Left renal pelvis (tissue), 4 donors: Measurements from ENCODE around the gene SWAP70. TPM values are rescaled to one million over a fixed set of nuclear protein-coding genes. Genes with fewer than 3 reads are reported as not detected.
"Not testable (repeated sequence)": the region's sequence is repeated elsewhere in the genome, so short reads cannot be mapped to it uniquely, and the experiment has no call there.

Source experiments
- DNase-seq, 4 donors: peaks; one replicate each; pipeline ENCODE4 v3.0.0-alpha.2; 2013; ENCODE audit warnings: low read depth in 4 of 4, low spot score in 3 of 4
- polyA plus RNA-seq, 4 donors: library from polyadenylated mRNA; unstranded; fragments of 120-200 nt; gene quantifications; one replicate each; pipeline ENCODE4 v1.2.1, GENCODE V29; 2013; ENCODE audit not compliant: insufficient read length in 4 of 4

The SWAP70 gene
- polyA plus RNA-seq, 4 donors = 22.1 to 29.7 (median 26.0) TPM

DNA sequence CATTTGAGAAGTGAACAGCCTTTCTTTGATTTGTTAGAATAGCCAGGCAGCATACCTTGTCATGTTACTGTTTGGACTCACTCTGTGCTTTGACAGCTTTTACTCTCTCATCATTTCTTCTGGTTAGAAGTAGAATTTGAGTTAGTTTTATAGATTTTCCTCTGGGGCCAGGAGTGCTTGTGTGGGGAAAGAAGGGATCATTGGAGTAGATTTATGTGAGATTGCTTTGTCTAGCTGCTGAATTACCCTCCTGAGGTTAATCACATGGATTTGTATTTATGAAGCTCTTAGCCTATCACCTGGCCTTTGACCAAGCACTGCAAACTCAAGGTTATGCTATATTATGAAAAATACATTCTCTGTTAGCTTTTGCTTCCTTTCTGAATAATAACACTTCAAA lies 54.3 kb downstream of the SWAP70 start:
- DNase-seq = no peak

DNA sequence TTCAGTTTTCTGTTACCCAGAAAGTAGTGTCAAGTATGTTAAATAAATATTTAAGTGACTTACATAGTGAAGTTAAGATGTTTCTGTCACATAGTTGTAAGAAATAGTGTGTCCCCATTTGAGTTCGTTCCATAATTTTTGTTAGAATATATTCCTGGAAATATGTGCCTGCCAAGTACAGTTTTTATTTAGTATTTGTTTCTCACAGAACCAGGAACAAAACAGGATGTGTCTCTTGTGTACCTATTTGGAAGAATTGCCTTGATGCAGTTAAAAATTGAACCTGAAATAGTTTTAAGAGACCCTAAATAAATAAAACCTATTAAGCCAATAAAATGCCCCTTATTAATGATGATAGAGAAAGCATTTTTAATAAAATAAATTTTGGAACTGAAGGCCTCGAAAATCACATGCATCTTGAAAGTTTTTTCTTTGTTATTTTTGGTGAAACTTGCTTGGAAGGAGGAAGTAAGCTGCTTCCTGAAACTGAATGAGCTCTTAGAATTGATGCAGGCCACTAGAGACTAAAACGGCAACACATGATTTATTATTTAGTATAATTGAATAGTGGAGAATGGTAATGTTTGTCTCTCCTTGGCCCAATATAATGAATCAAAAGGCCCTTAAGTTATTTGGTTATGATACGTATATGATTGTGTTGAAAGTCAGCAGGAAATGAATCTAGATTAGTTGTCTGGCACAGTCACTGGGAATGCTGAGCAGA lies 55.9 kb downstream of the SWAP70 start:
- no peak for DNase-seq

DNA sequence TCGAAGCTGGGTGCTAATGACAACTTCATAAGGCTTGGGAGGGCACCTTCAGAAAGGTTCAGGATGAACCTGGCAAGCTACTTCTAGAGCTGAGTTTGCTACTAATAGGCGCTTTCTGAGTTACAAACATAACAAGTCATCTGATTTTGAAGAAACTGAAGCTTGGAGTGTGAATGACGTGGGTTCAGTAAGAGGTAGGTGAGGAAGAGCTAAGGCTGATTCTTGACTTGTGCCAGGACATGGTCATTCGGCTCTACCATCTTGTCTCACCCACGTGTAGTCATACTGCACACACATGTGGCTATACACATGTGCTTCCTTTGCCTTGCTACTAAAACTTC lies 56.4 kb downstream of the SWAP70 start:
- DNase-seq = no peak

DNA sequence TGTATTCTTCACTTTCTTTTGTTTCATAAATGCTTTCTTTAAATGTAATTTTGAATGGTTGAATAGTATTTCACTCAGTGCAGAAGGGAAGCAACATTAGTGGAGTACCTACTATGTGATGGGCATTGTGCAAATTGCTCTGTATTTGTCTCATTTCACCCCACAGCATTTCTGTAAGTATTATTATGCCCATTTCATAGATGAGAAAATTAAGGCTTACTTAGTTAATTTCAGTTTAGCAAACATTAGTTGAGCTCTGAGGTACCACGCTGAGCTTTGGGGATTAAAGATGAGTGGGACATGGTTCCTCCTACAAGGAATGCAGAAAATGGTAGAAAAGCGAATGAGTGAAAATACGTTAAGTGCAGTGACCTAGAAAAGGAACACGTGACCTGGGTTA lies 58.1 kb downstream of the SWAP70 start:
- DNase-seq = no peak

DNA sequence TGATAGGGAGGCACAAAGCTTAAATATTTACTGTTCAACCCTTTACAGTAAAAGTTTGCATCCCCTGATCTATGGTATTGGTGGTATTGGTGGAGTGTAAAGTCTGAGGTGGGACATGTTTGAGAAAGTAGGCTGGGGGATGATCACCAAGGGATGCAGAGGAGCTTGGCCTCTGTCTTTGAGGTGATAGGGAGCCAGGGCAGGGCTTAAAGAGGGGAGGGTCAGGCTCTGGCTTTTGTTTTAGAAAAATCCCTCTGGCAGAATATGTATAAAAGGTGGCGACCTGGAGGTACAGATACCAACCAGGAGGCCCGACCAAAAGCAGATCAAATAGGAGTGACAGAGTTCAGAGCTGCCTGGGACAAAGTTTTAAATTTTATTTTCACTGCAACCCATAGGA lies 59.0 kb downstream of the SWAP70 start:
- no peak for DNase-seq

DNA sequence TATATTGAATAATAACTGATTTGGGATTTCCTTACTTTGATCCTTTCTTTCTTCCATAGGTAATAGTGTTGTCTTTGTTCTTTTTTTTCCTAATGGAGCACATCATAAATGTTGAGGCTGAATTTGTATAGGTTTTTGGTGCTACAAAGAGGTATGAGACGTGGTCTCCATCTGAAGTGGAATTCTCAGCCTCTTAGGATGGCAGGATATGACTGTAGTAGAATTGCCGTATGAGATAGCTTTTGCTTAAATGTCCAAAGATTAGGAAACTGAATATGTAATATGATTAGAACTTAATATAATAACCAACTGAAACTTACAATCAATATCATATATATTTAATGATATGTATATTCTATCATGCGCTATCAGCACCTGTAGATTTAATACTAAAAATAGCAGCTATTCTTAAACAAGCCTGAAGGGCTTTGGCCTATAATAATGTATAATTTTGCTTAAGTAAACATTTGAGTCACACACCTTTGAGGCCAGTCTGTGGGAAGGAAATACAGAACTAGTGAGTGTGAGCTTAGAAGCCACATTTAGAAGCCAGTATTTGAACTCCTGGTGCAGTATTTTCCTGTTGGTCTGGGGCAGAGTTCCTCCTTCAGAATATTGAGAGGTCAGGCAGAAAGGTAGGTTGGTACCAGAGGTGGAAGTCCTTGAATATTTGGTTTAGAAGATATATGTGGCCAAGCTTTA lies 62.6 kb downstream of the SWAP70 start:
- no peak for DNase-seq

DNA sequence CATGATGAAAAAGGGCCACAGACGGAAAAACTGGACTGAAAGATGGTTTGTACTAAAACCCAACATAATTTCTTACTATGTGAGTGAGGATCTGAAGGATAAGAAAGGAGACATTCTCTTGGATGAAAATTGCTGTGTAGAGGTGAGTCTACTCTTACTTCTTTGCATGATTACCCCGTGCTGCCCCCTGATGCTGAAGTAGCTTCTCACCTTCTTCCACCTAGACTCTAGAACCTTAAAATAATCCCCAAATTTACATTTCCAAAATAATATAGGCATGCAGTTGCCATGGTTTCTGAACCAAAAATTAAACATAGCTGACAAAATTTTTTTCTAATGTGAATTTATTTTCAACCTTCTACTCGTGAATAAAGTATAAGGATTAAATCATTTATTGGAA lies 64.2 kb downstream of the SWAP70 start:
- no peak for DNase-seq

DNA sequence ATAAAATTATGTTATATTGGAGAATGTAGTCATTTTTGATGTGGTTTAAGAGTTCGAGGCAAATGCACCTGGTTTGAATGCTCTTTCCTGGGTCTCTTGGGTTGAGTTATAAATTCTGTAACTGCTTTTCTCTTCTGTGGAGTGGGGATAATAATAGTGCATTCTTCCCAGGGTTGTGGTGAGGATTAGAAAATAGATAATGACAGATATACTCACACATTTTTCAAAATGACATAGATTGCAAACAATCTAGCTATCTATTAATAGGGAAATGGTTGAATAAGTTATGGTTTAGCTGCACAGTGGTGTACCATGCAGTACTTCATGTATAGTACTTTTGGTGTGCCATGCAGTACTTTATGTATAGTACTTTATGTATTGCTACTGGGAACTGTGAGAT lies 67.4 kb downstream of the SWAP70 start:
- DNase-seq = no peak

DNA sequence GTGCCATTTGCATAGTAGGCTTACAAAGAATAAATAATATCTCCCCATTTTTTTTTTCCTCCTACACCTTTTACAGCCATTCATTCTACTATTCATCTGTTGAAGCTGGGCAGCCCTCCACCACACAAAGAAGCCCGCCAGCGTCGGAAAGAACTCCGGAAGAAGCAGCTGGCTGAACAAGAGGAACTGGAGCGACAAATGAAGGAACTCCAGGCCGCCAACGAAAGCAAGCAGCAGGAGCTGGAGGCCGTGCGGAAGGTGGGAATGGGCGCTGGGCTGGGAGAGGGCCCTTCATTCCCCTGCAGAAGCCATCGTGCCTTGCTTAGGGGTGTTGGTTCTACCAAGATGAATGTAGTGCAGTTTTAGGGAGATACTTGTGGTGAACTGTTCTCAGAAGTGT lies 68.6 kb downstream of the SWAP70 start:
- DNase-seq = no peak

DNA sequence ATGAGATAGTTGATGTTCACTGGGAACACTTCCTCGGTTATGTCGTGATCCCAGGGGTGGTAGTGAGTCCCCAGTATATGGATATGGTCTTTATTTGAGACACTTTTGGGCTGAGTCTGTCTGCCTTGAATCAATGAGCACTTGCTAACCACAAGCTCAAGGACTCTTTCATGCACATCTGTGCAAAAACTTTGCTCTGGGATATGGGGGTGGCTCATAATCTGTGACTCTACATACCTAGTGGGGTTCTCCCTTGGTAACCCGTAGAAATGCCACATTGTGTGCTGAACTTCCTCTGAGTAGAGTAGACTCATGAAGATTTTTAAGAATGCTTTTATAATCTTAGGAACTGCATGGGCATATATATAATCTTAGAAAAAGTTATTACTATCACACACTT lies 69.3 kb downstream of the SWAP70 start:
- no peak for DNase-seq

DNA sequence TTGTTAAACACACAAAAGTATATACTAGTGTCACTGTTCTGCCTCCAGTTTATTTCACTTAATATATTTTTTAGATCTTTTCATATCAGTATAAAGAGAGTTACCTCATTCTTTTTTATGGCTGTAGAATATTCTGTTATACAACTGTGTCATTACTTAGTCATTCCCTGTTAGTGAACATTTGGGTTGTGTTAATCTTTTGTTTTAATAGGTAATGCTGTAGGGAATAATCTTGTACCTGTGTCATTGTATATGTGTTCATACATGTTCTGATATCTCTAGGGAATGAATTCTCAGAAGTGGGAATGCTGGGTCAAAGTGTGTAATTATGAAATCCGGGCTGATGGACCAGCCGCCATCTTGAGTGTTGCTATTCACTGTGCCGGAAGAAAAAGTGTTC lies 71.4 kb downstream of the SWAP70 start:
- no peak for DNase-seq

DNA sequence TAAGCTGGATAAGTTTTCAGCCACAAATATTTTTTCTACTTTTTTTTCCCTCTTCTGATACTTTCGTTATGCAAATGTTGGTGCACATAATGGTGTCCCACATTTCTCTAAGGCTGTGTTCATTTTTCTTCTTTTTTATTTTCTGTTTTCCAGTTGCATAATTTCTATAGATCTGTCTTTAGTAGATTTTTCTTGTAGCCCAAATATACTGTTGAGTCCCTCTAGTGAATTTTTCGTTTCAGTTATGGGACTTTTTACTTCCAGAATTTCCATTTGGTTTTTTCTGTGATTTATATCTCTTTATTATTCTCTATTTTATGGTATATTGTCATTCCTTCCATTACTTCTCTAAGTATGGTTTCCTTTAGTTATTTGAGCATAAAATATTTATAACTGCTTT lies 72.0 kb downstream of the SWAP70 start:
- no peak for DNase-seq

DNA sequence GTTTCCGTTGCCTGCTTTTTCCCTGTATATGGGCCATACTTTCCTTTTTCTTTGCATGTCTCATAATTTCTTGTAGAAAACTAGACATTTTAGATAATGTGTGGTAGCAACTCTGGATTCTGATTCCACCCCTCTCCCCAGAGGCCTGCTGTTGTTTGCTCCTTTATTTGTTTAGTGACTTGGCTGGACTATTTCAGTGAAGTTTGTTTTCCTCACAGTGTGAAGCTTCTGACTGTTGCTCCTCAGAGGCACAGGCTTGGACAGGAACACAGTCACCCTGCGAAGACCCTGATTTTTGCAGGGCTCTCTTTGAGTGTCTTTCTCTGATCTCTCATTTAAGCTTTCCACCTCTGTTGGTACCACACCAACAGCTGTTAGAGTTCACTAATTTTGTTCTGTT lies 72.5 kb downstream of the SWAP70 start:
- DNase-seq = no peak

DNA sequence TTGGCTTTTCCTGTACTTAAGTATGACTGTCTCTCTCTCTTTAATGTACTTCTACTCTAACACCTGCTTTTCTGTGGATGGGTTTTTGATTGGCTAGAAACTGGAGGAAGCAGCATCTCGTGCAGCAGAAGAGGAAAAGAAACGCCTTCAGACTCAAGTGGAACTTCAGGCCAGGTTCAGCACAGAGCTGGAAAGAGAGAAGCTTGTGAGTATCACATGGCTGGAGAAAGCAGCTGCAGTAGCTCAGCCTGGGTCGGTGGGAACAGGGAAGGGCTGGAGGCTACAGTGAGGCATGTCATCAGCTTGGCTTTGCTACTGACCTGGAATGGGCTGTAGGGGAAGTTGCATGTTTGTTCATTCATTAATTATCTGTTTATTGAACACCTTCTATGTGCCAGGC lies 74.2 kb downstream of the SWAP70 start:
- DNase-seq = no peak

DNA sequence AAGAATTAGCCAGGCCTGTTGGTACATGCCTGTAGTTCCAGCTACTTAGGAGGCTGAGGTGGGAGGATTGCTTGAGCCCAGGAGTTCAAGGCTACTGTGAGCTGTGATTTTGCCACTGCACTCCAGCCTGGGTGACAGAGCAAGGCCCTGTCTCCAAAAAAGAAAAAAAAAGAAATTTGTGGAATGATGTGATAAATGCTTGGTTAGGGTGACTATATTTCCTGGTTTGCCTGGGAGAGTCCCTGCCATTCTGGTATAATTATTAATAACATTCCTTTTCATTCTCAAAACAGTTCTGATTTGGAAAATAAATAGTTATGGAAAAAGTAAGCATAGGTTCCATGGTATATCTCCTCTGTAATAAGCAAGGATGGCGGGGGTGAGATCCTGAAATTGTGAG lies 74.8 kb downstream of the SWAP70 start:
- no peak for DNase-seq

DNA sequence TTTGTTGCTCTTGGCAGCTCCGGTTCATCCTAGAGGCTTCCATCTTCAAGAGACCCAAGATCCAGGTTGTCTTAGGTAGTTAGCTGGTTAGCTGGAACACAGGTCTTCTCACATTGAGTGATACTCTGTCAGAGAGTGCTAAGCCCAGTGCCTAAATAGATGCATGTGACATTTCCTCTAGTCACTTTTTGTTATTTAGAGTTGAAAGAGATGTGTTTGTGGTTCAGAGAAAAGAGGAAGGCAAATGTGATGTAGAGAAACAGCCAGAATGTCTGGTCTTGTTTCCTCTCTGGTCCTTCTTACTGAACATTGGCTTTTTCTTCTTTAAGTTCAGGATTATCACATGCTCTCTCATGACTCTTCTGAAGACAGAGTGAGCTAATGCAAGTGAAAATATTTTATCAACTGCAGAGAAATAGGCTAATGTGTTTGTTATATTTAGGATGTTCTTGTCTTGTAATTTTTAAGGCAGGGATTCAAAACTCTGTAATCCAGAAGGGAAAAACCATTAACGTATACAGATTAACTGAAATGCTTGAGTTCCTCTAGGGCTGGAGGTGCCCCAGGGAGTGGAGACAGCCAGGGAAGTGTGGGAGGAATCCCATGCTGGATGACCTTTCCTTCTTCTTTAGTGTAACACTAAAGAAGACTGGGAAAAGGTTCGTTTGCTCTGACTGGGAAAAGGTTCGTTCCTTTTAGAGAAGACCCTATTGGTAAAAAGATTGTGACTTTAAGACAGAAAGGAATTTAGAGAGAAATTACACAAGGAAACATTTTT lies 75.4 kb downstream of the SWAP70 start:
- DNase-seq = no peak

DNA sequence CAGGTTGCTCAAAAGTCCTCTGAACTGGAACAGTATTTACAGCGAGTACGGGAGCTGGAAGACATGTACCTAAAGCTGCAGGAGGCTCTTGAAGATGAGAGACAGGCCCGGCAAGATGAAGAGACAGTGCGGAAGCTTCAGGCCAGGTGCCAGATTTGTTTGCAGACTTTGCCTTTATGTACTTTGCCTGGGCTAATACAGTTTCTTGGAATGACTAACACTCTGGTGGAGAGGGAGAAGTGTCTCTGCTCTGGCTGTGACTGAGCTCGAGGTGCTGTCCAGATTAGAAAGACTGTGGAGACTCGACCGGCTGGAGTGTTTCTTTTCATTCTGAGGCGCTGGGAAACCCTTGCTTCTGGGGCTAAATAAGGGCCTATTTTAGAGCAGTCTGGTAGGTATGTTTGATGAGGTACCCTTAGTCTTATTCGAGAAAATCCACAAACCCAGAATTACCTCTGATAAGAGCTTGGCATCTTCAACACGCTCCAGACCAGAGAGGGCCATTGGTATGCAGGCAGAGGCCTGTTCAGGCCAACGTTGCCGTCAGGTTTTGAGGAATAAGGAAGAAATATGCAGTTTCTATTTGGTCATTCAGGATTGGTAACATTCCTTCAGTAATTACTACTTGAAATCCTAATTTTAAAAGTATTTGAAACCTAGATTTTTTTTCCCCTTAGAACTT lies 76.5 kb downstream of the SWAP70 start:
- no peak for DNase-seq

DNA sequence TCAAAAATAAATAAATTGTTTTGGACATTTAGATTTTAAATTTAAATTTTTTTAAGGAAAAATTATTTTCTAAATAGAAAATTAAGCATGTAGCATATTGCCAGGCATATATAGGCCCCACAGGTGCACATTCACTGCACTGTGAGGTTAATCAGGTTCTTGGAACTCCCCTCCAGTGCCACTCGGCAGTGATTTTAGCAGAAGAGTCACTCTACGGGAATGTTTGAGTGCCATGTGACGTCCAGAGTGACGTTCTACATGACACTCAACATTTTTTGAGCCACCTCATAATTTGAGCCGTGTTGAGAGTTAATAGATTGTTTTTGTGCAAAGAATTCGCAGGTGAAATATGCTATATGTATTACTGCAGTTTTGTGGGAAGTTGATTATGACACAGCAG lies 77.4 kb downstream of the SWAP70 start:
- DNase-seq = no peak

DNA sequence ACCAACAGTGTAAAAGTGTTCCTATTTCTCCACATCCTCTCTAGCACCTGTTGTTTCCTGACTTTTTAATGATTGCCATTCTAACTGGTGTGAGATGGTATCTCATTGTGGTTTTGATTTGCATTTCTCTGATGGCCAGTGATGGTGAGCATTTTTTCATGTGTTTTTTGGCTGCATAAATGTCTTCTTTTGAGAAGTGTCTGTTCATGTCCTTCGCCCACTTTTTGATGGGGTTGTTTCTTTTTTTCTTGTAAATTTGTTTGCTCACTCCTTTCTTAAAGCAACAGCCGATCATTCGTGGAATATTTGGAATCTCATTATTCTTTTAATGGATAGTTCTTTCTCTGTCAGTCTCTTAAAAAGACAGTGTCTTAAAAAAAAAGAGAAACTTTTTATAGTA lies 79.6 kb downstream of the SWAP70 start:
- not testable (repeated sequence) for DNase-seq

DNA sequence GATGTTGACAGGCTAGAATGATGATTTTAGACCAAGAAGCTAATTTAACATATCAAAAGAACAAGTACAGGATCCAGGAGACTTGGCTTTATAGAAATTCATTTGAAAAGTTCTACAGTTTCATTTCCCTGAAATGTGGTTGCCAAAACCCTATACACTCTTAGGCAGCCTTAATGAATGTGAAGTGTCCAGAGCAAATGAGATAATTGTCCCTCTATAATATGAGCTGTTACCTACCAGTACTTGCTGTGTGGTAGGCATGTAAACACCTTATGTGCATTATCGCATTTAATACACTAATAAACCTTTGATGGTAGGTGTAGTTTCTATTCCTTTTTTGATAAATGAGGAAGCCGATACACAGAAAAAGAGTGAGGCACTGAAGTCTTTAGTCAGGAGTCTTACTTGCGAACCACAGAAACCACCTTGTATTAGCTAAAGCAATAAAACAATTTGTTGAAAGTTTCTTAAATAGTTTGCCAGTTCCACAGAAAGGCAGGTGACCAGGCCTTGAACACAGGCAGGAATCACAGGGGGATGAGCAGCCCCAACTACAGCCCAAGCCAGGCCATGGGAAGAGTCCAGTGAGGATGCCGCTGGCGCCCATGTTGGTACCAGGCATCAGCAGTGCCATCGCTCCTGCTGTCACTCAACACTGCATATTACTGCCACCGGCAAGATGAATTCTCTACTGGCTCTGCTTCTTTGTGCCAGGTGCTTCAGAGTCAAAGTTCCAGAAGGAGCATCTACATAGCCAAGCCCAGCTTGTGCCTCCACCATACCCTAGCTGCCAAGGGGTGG lies 81.7 kb downstream of the SWAP70 start:
- no peak for DNase-seq

DNA sequence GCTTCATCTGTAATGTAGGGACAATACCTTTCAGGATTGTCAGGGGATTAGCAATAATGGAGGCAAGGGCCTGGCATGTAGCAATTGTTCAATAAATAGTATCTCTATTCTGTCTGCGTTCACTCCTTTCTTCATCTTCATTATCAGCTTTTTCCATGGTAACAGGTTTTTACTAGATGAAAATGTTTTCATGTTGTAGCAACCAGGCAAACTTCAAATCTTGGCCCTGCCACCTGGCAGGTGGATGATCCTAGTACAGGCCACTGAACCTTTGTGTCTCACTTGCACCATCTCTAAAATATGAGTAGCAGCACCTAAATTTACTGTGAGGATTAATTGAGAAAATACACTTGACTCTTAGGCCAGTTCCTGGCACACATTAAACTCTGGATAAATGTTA lies 83.4 kb downstream of the SWAP70 start:
- no peak for DNase-seq
